ENCODE data around the gene NHLRC1.

DNA sequence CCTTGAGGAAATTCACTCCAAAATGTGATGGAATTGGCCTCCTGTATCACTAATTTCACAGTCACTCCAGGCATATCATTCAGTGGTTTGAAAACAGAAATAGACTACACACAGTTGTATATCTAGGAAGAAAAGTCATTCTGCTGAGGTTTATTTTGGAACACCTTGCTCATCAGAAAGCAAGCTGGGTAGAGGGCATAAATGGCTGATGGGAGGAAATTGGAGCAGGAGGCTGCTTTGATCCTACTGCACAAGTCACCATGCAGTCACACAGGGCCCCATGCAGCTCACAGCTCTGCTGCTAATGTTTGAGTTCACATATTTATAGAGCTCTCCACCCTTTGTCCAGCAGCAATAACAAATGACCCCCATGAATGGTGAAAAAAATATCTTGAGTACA lies 12.3 kb downstream of the NHLRC1 start:
- TF ChIP-seq CTCF (IDR thresholded peaks at IDR 0.05) (no peak), POLR2A (IDR thresholded peaks at IDR 0.05) (no peak)
